ENCODE results near the gene GJB3.
"Not testable (repeated sequence)": the region's sequence is repeated elsewhere in the genome, so short reads cannot be mapped to it uniquely, and the experiment has no call there.

Gene GJB3

GRCh38 chr1:34781071-34781843, at the start of gene GJB3:
Gene GJB3, plus strand, starts transcription at chr1:34781214. Its CDS starts 3,549 bp downstream, at chr1:34784763.
- DNase-seq, result no peak

GRCh38 chr1:34732831-34733230, 48.2 kb upstream of the GJB3 start:
- not testable (repeated sequence) for DNase-seq

- no peak for DNase-seq
Observed at GRCh38 chr1:34736692-34737091, 44.3 kb upstream of the GJB3 start.

- not testable (repeated sequence) for DNase-seq
Observed at GRCh38 chr1:34737236-34737635, 43.8 kb upstream of the GJB3 start.

- no peak for DNase-seq
Observed at GRCh38 chr1:34739613-34740012, 41.4 kb upstream of the GJB3 start.

GRCh38 chr1:34740161-34740868, 40.7 kb upstream of the GJB3 start:
- DNase-seq, result no peak

- peak; percentile 4 for DNase-seq
Observed at GRCh38 chr1:34742667-34743270, 38.2 kb upstream of the GJB3 start.

- no peak for DNase-seq
Observed at GRCh38 chr1:34743775-34744174, 37.2 kb upstream of the GJB3 start.

GRCh38 chr1:34744851-34745250, 36.2 kb upstream of the GJB3 start:
- DNase-seq, result no peak

GRCh38 chr1:34745666-34746065, 35.3 kb upstream of the GJB3 start:
- DNase-seq, result no peak

GRCh38 chr1:34746101-34746500, 34.9 kb upstream of the GJB3 start:
- DNase-seq, result no peak

GRCh38 chr1:34746785-34747637, 34.0 kb upstream of the GJB3 start:
- no peak for DNase-seq

GRCh38 chr1:34747638-34747941, 33.4 kb upstream of the GJB3 start:
- DNase-seq, result no peak

GRCh38 chr1:34749992-34750391, 31.0 kb upstream of the GJB3 start:
- DNase-seq, result no peak

GRCh38 chr1:34750610-34751009, 30.4 kb upstream of the GJB3 start:
- DNase-seq, result no peak

- DNase-seq, result no peak
Observed at GRCh38 chr1:34753163-34753562, 27.9 kb upstream of the GJB3 start.

- DNase-seq, result no peak
Observed at GRCh38 chr1:34754964-34755637, 25.9 kb upstream of the GJB3 start, which contains the start of gene GJB5. Gene GJB5, plus strand, starts transcription at chr1:34755047. Its CDS starts 2,284 bp downstream, at chr1:34757331.

GRCh38 chr1:34755961-34756360, 25.1 kb upstream of the GJB3 start:
- DNase-seq, result no peak

GRCh38 chr1:34757386-34757785, 23.6 kb upstream of the GJB3 start:
- no peak for DNase-seq

- DNase-seq, result no peak
Observed at GRCh38 chr1:34758751-34759150, 22.3 kb upstream of the GJB3 start.

- DNase-seq, result no peak
Observed at GRCh38 chr1:34759503-34760357, 21.3 kb upstream of the GJB3 start, which contains the start of gene GJB4. Gene GJB4, plus strand, starts transcription at chr1:34759740. Its CDS starts 1,515 bp downstream, at chr1:34761255.

Measured in NCI-H1048 (cell line).